GM19395 (cell line): ENCODE measurements around the gene SPRED2.

ENCODE experiments used
- ATAC-seq: cut with Tn5 transposase; IDR thresholded peaks from one replicate; pipeline ENCODE4 v1.9.1; 2021; ENCODE audit warnings: mild to moderate bottlenecking, moderate library complexity; ENCODE audit not compliant: unreplicated experiment

Gene SPRED2

GRCh38 chr2:65287364-65287763, 145.0 kb downstream of the SPRED2 start:
- ATAC-seq, result no peak

- no peak for ATAC-seq
Measured at GRCh38 chr2:65282477-65283053, 149.8 kb downstream of the SPRED2 start.

GRCh38 chr2:65281627-65282351, 150.6 kb downstream of the SPRED2 start:
- ATAC-seq, result no peak

- ATAC-seq, result no peak
Measured at GRCh38 chr2:65279756-65280155, 152.6 kb downstream of the SPRED2 start.

- no peak for ATAC-seq
Measured at GRCh38 chr2:65278531-65278981, 153.8 kb downstream of the SPRED2 start.

GRCh38 chr2:65277791-65278483, 154.5 kb downstream of the SPRED2 start:
- no peak for ATAC-seq

GRCh38 chr2:65277118-65277517, 155.3 kb downstream of the SPRED2 start:
- no peak for ATAC-seq

- ATAC-seq, result no peak
Measured at GRCh38 chr2:65276609-65277008, 155.8 kb downstream of the SPRED2 start.

GRCh38 chr2:65275141-65275915, 157.1 kb downstream of the SPRED2 start:
- no peak for ATAC-seq

GRCh38 chr2:65273344-65273743, 159.1 kb downstream of the SPRED2 start:
- no peak for ATAC-seq

GRCh38 chr2:65268957-65269356, 163.4 kb downstream of the SPRED2 start:
- no peak for ATAC-seq

- no peak for ATAC-seq
Measured at GRCh38 chr2:65267008-65267407, 165.4 kb downstream of the SPRED2 start.

- no peak for ATAC-seq
Measured at GRCh38 chr2:65265671-65266045, 166.7 kb downstream of the SPRED2 start.

- no peak for ATAC-seq
Measured at GRCh38 chr2:65264821-65265670, 167.4 kb downstream of the SPRED2 start.

- ATAC-seq, result no peak
Measured at GRCh38 chr2:65263986-65264385, 168.4 kb downstream of the SPRED2 start.

GRCh38 chr2:65263262-65263661, 169.1 kb downstream of the SPRED2 start:
- no peak for ATAC-seq

- ATAC-seq, result no peak
Measured at GRCh38 chr2:65261676-65262075, 170.7 kb downstream of the SPRED2 start.
